GM10248 (cell line): ENCODE data around the gene CCDC85A.

Experiments used
- CTCF ChIA-PET: fragments of 300-600 bp; sonication (Branson Sonifier 250); formaldehyde crosslinking; extraction: SDS; loops from one replicate; lab custom pipeline; 2021; ENCODE audit warnings: antibody characterized with exemption; lab: Yijun Ruan, JAX
- POLR2A ChIA-PET: fragments of 350-650 bp; sonication (Branson Sonifier 250); formaldehyde crosslinking; extraction: SDS; loops from one replicate; lab custom pipeline; 2020; ENCODE audit warnings: antibody characterized with exemption; lab: Yijun Ruan, JAX
- DNase-seq: peaks from one replicate; pipeline ENCODE4 v3.0.0; 2012; ENCODE audit errors: extremely low spot score
- TF ChIP-seq, protein P1 (sequence below): IDR thresholded peaks from 2 replicates; pipeline ENCODE4 v1.5.1; 2012; ENCODE audit warnings: mild to moderate bottlenecking, low read depth; ENCODE audit errors: extremely low read depth, missing control alignments, control extremely low read depth

Gene CCDC85A

GRCh38 chr2:56167616-56168562 lies 15.9 kb upstream of the CCDC85A start:
- TF ChIP-seq, protein P1, sequence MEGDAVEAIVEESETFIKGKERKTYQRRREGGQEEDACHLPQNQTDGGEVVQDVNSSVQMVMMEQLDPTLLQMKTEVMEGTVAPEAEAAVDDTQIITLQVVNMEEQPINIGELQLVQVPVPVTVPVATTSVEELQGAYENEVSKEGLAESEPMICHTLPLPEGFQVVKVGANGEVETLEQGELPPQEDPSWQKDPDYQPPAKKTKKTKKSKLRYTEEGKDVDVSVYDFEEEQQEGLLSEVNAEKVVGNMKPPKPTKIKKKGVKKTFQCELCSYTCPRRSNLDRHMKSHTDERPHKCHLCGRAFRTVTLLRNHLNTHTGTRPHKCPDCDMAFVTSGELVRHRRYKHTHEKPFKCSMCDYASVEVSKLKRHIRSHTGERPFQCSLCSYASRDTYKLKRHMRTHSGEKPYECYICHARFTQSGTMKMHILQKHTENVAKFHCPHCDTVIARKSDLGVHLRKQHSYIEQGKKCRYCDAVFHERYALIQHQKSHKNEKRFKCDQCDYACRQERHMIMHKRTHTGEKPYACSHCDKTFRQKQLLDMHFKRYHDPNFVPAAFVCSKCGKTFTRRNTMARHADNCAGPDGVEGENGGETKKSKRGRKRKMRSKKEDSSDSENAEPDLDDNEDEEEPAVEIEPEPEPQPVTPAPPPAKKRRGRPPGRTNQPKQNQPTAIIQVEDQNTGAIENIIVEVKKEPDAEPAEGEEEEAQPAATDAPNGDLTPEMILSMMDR: no peak
- CTCF ChIA-PET: interaction anchor here (1.9 to 2.8 kb wide), 2 partner anchors 13 to 16 kb away, joined by 5 to 11 read pairs; partner anchors contain the start of gene CCDC85A
- POLR2A ChIA-PET: no interaction called here
- DNase-seq: no peak

- ChIA-PET CTCF (interaction anchor here (3.3 kb wide), 1 partner anchor 14 kb away, joined by 13 read pairs; the partner anchor contains the start of gene CCDC85A), POLR2A (no interaction called here)
- no peak for DNase-seq
- TF ChIP-seq, protein P1: no peak
Measured at GRCh38 chr2:56169521-56169920, 14.3 kb upstream of the CCDC85A start.

- ChIA-PET CTCF (interaction anchor here (3.3 kb wide), 1 partner anchor 13 kb away, joined by 13 read pairs; the partner anchor contains the start of gene CCDC85A), POLR2A (no interaction called here)
Measured at GRCh38 chr2:56170504-56170903, 13.3 kb upstream of the CCDC85A start.

GRCh38 chr2:56170988-56171387 lies 12.8 kb upstream of the CCDC85A start:
- ChIA-PET CTCF (interaction anchor here (1.1 to 3.3 kb wide), 2 partner anchors 10 to 13 kb away, joined by 3 to 13 read pairs; partner anchors contain the start of gene CCDC85A), POLR2A (no interaction called here)
- no peak for DNase-seq
- TF ChIP-seq, protein P1: no peak

More at GRCh38 chr2:56170504-56170903, 13.3 kb upstream of the CCDC85A start:
- TF ChIP-seq, protein P1: no peak
- DNase-seq: no peak

GRCh38 chr2:56175779-56176178 lies 8.0 kb upstream of the CCDC85A start:
- TF ChIP-seq, protein P1: no peak
- no peak for DNase-seq
- POLR2A ChIA-PET: no interaction called here
- CTCF ChIA-PET: interaction anchor here (1.8 kb wide), 1 partner anchor 9 kb away, joined by 5 read pairs; no protein-coding TSS in a partner anchor

GRCh38 chr2:56177420-56178220 lies 6.2 kb upstream of the CCDC85A start:
- CTCF ChIA-PET: interaction anchor here (0.9 to 1.9 kb wide), 4 partner anchors 9 to 29 kb away, joined by 3 to 5 read pairs (median 4); no protein-coding TSS in a partner anchor
- no peak for DNase-seq
- POLR2A ChIA-PET: no interaction called here
- TF ChIP-seq, protein P1: no peak
